ENCODE measurements around the gene LRFN2. TPM values are rescaled to one million over a fixed set of nuclear protein-coding genes. Genes with fewer than 3 reads are reported as not detected.

LRFN2 gene
- total RNA-seq, 1 donor, result not detected

DNA sequence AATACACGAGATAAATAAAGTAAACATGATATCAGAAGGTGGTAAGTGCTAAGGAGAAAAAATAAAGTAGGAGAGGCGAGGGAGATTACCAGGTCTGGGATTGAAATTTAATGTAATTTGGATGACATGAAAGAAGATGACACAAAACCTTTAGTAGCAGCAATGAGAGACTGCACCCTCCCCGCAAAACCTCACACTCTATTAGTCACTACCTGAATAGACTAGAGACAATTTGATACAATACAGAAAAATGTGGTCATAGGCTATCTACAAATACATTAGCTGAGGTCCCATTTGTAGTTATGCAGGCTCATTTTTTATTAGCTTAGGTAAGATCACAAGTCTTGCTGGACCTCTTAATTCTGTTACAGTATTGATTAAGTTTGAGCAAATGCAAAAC, 125.5 kb downstream of the LRFN2 start:
- H3K4me1 ChIP-seq (ENCODE audit: insufficient read depth, low read length), result no peaks in the 10 kb centered on the region
- H3K79me2 ChIP-seq (ENCODE audit: insufficient read depth, low read length), result no peaks in the 10 kb centered on the region
- H3K27me3 ChIP-seq (ENCODE audit: insufficient read depth, low read length), result no peaks in the 10 kb centered on the region
- TF ChIP-seq, protein P1, sequence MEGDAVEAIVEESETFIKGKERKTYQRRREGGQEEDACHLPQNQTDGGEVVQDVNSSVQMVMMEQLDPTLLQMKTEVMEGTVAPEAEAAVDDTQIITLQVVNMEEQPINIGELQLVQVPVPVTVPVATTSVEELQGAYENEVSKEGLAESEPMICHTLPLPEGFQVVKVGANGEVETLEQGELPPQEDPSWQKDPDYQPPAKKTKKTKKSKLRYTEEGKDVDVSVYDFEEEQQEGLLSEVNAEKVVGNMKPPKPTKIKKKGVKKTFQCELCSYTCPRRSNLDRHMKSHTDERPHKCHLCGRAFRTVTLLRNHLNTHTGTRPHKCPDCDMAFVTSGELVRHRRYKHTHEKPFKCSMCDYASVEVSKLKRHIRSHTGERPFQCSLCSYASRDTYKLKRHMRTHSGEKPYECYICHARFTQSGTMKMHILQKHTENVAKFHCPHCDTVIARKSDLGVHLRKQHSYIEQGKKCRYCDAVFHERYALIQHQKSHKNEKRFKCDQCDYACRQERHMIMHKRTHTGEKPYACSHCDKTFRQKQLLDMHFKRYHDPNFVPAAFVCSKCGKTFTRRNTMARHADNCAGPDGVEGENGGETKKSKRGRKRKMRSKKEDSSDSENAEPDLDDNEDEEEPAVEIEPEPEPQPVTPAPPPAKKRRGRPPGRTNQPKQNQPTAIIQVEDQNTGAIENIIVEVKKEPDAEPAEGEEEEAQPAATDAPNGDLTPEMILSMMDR (IDR thresholded peaks at IDR 0.05; ENCODE audit: extremely low read depth, low read depth, low read length), result no peak
- no peak for DNase-seq (ENCODE audit: insufficient read length, low spot score, missing footprints)
- H2AFZ ChIP-seq (ENCODE audit: low read length), result no peak overlapping the region
- no peak overlapping the region for H3K4me2 ChIP-seq (ENCODE audit: insufficient read depth, low read length)
- H3K36me3 ChIP-seq (ENCODE audit: insufficient read depth, low read length), result no peaks in the 10 kb centered on the region
- no peaks in the 10 kb centered on the region for H4K20me1 ChIP-seq (ENCODE audit: insufficient read depth, low read length)
- H3K9me3 ChIP-seq (ENCODE audit: low read depth, low read length), result no peaks in the 10 kb centered on the region
- no peak overlapping the region for H3K27ac ChIP-seq (ENCODE audit: low read depth, low read length)
- no peak overlapping the region for H3K4me3 ChIP-seq (ENCODE audit: insufficient read depth, low read length)

DNA sequence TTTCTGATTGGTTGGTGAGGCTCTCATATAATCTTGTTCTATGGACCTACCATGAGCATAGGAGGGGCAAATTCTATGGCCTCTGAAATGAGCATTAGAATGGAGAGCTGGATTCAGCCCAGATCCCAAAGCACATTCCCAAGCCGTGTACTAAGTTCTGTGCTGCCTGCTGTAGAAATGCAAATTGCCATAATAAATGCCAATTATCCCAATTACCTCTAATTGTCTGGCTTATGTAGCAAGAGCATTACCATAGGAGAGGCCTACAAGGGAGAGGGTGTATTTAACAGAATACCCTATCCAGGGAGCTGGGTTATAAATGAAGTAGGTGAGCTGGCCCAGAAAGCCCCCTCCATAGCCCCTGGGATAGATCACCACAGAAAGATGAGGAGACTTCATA, 126.8 kb downstream of the LRFN2 start:
- Histone ChIP-seq H4K20me1 (ENCODE audit: insufficient read depth, low read length) (no peaks in the 10 kb centered on the region), H3K27me3 (ENCODE audit: insufficient read depth, low read length) (no peaks in the 10 kb centered on the region), H3K4me3 (ENCODE audit: insufficient read depth, low read length) (no peak overlapping the region), H3K36me3 (ENCODE audit: insufficient read depth, low read length) (no peaks in the 10 kb centered on the region), H3K27ac (ENCODE audit: low read depth, low read length) (no peak overlapping the region), H2AFZ (ENCODE audit: low read length) (no peak overlapping the region), H3K4me2 (ENCODE audit: insufficient read depth, low read length) (no peak overlapping the region), H3K9me3 (ENCODE audit: low read depth, low read length) (no peaks in the 10 kb centered on the region), H3K4me1 (ENCODE audit: insufficient read depth, low read length) (no peaks in the 10 kb centered on the region), H3K79me2 (ENCODE audit: insufficient read depth, low read length) (no peaks in the 10 kb centered on the region)
- TF ChIP-seq, protein P1 (IDR thresholded peaks at IDR 0.05; ENCODE audit: extremely low read depth, low read depth, low read length), result no peak
- no peak for DNase-seq (ENCODE audit: insufficient read length, low spot score, missing footprints)

DNA sequence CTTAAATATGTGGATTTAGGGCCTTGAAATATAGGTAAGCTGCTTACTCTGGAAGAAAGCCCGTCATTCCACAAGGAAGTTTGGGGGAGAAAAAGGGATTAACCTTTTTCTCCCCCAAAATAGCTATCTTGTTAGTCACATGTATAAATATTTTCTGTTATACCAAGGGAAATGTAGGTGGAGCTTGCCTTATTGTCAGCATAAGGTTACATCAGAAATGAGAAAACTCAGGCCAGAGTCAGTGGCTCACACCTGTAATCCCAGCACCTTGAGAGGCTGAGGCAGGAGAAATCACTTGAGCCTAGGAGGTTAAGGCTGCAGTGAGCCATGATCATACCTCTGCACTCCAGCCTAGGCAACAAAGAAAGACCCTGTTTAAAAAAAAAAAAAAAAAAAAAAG, 129.9 kb downstream of the LRFN2 start:
- Histone ChIP-seq H4K20me1 (ENCODE audit: insufficient read depth, low read length) (no peaks in the 10 kb centered on the region), H3K4me1 (ENCODE audit: insufficient read depth, low read length) (no peaks in the 10 kb centered on the region), H3K9me3 (ENCODE audit: low read depth, low read length) (no peaks in the 10 kb centered on the region), H3K36me3 (ENCODE audit: insufficient read depth, low read length) (no peaks in the 10 kb centered on the region), H3K27ac (ENCODE audit: low read depth, low read length) (no peak overlapping the region), H3K4me2 (ENCODE audit: insufficient read depth, low read length) (no peak overlapping the region), H3K79me2 (ENCODE audit: insufficient read depth, low read length) (no peaks in the 10 kb centered on the region), H3K27me3 (ENCODE audit: insufficient read depth, low read length) (no peaks in the 10 kb centered on the region), H2AFZ (ENCODE audit: low read length) (no peak overlapping the region), H3K4me3 (ENCODE audit: insufficient read depth, low read length) (no peak overlapping the region)
- DNase-seq (ENCODE audit: insufficient read length, low spot score, missing footprints), result no peak
- TF ChIP-seq, protein P1 (IDR thresholded peaks at IDR 0.05; ENCODE audit: extremely low read depth, low read depth, low read length), result no peak

DNA sequence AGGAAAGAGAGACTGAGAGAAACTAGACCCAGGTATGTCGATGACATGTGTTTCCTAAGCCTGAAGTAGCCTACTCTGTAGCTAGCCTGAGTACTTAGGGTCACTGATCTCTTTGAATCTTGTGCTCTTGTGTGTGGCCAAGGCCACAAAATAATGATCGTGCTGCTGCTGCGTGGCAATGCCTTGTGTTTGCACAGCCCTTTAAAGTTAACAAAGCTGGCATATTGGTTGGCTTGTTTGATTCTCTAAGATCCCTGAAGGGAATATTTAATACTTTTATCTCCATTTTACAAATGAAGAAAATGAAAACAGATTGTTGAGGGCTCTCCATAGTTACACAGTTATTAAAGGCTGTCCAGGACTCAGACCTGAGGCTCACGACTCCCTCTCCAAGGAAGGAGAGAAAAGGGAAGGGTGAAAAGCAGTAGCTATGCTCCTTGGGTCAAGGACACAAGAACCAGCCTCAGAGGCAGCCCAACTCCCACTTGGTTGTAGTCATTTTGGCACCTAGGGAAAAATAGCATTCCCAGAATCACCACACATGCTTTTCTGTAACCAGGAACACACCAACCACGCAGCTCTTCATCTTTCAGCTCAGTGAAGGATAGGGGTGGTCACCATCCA, 130.7 kb downstream of the LRFN2 start:
- TF ChIP-seq, protein P1 (IDR thresholded peaks at IDR 0.05; ENCODE audit: extremely low read depth, low read depth, low read length), result no peak
- DNase-seq (ENCODE audit: insufficient read length, low spot score, missing footprints), result no peak
- H3K9me3 ChIP-seq (ENCODE audit: low read depth, low read length), result no peaks in the 10 kb centered on the region
- no peaks in the 10 kb centered on the region for H3K36me3 ChIP-seq (ENCODE audit: insufficient read depth, low read length)
- H3K27ac ChIP-seq (ENCODE audit: low read depth, low read length), result no peak overlapping the region
- H3K4me2 ChIP-seq (ENCODE audit: insufficient read depth, low read length), result no peak overlapping the region
- H4K20me1 ChIP-seq (ENCODE audit: insufficient read depth, low read length), result no peaks in the 10 kb centered on the region
- no peak overlapping the region for H3K4me3 ChIP-seq (ENCODE audit: insufficient read depth, low read length)
- no peaks in the 10 kb centered on the region for H3K27me3 ChIP-seq (ENCODE audit: insufficient read depth, low read length)
- H2AFZ ChIP-seq (ENCODE audit: low read length), result no peak overlapping the region
- H3K79me2 ChIP-seq (ENCODE audit: insufficient read depth, low read length), result no peaks in the 10 kb centered on the region
- no peaks in the 10 kb centered on the region for H3K4me1 ChIP-seq (ENCODE audit: insufficient read depth, low read length)

All from osteoblast (primary cell).